ENCODE results near the gene TMEM143.

Gene TMEM143

DNA sequence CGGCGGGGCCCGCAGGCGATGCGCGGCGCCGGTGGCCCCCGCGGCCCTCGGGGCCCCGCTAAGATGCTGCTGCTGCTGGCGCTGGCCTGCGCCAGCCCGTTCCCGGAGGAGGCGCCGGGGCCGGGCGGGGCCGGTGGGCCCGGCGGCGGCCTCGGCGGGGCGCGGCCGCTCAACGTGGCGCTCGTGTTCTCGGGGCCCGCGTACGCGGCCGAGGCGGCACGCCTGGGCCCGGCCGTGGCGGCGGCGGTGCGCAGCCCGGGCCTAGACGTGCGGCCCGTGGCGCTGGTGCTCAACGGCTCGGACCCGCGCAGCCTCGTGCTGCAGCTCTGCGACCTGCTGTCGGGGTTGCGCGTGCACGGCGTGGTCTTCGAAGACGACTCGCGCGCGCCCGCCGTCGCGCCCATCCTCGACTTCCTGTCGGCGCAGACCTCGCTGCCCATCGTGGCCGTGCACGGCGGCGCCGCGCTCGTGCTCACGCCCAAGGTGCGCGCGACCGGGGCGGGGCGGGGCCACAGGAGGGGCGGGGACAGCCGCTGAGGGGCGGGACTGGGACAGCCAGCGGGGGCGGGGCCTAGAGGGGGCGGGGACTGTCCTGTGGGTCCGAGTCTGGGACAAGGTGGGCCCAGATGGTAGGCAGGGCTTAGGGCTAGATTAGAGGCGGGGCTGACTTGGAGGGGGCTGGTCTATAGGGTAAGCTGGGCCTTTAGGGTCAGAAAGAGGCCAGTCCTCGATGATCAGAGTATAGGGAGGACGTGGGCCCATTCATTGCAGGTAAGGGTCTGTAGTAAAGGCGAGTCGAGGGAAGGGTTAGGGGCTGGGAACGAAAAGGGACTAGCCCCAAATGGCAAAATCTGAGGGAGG, 34.9 kb upstream of the TMEM143 start:
- no peak for DNase-seq (ENCODE audit: low spot score)
- Histone ChIP-seq H3K4me3 (peak overlapping the region; percentile 63), H3K27ac (peak overlapping the region in 1 of 2 donors; percentile 62)
- TF ChIP-seq, protein P1, sequence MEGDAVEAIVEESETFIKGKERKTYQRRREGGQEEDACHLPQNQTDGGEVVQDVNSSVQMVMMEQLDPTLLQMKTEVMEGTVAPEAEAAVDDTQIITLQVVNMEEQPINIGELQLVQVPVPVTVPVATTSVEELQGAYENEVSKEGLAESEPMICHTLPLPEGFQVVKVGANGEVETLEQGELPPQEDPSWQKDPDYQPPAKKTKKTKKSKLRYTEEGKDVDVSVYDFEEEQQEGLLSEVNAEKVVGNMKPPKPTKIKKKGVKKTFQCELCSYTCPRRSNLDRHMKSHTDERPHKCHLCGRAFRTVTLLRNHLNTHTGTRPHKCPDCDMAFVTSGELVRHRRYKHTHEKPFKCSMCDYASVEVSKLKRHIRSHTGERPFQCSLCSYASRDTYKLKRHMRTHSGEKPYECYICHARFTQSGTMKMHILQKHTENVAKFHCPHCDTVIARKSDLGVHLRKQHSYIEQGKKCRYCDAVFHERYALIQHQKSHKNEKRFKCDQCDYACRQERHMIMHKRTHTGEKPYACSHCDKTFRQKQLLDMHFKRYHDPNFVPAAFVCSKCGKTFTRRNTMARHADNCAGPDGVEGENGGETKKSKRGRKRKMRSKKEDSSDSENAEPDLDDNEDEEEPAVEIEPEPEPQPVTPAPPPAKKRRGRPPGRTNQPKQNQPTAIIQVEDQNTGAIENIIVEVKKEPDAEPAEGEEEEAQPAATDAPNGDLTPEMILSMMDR (IDR thresholded peaks at IDR 0.05): no peak

DNA sequence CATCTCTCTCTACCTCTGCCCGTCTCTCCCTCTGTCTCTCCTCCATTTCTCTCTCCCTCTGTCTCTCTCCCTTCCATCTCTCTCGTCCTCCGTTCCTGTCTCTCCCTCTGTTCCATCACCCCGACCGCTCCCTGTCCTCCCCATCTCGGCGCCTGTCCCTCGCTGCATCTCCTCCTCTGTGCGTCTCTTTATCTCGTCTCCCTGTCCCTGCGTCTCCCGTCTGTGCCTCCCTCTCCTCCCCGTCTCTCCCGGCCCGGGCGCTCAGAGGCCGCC, 34.3 kb upstream of the TMEM143 start:
- no peak for DNase-seq (ENCODE audit: low spot score)
- H3K4me3 ChIP-seq: peak overlapping the region; percentile 63
- TF ChIP-seq, protein P1 (IDR thresholded peaks at IDR 0.05): no peak
- peak overlapping the region in 1 of 2 donors; percentile 62 for H3K27ac ChIP-seq

DNA sequence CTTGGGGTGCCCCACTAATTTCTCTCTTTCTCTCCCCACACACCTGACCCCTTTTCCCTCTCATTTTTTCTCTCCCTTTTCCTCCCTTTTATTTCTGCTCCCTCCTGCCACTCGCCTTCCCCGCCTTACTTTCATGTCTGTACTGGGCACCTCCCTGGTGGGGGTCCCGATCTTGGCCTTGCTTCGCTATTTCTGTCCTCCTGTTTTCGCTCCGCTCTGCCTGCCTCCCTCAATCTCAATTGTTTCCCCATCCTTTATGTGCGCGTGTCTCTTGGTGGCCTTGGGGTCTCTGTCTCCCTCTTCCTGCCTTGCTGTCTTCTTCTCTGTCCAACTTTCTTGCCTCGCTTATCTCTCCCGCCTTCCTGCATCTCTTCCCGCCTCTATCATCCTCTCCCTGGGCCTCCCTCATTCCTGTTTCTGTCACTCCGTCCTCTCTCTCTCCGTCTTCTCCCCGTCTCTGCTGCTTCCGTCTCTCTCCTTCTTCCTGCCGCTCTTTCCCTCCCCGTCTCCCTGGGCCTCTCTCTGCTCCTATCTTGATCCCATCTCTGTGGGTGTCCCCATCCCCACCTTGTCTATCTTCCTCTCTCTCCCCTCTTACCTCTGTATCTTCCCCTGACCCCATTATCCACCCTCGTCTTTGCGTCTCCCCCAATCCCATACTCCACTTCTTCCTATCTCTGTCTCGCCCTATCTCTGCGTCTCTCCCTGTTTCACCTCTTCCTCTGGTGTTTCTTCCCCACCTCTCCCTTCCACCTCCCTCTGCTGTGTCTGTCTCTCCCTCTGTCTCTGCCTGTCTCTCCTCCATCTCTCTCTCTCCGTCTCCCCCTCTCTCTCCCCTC, 33.7 kb upstream of the TMEM143 start:
- no peak for DNase-seq (ENCODE audit: low spot score)
- Histone ChIP-seq H3K4me3 (peak overlapping the region; percentile 63), H3K27ac (peak overlapping the region in 1 of 2 donors; percentile 62)
- TF ChIP-seq, protein P1 (IDR thresholded peaks at IDR 0.05): no peak

DNA sequence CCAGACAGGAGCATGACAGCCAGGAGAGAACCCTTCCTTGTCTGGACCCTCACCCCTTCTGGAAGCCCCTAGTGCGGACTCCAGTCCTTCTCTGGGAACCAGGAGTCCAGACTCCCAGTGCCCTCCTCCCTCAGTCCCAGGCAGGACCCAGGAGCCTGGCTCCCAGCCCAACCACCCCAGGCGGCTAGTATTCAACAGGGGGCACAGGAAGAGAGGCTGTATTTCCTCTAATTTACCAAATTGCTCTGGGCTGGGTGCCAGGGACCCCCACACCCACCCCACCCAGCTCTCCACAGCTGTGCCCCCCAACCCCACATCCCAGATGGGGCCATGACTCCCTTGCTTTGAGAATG, 33.1 kb upstream of the TMEM143 start:
- no peak overlapping the region for H3K27ac ChIP-seq
- no peak overlapping the region for H3K4me3 ChIP-seq
- TF ChIP-seq, protein P1 (IDR thresholded peaks at IDR 0.05): no peak
- DNase-seq (ENCODE audit: low spot score): no peak

DNA sequence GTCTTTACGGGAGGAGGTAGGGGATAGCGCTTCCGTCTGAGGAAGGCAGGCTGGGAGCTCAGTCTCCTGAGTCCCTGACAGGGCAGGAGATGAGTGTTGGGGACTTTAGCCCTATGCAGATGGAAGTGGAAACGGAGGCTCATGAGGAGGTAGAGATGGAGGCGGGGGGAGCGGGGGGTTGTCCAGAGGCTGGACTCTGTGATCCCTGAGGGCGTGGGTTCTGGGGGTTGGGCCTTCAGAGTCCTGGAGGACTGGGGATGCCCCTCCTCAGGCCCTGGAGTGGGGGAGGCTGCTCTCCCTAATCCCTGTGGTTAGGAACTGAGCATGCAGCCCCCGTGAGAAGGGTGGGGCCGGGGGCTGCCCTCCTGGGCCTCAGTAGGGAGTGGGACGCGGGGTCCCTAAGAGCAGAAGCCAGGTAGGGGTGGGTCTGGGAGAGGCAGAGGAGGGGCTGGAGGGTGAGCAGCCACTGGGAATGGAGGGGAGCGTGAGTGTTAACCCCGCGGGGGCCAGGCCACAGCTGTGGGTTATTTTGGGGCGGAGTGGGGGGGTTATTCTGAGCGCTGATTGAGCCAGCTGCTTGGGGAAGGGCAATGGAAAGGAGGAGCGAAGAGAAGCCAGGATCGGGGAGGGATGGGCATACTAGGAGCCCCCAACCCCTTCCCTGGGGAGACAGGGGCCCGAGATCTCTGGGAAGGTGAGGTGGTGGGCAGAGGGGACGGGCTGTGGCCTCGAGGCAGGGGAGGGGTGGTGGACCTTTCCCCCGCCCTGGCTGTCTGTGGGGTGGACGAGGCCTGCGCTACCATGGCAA, 32.5 kb upstream of the TMEM143 start:
- no peak overlapping the region for H3K4me3 ChIP-seq
- TF ChIP-seq, protein P1 (IDR thresholded peaks at IDR 0.05): no peak
- DNase-seq (ENCODE audit: low spot score): no peak
- no peak overlapping the region for H3K27ac ChIP-seq

DNA sequence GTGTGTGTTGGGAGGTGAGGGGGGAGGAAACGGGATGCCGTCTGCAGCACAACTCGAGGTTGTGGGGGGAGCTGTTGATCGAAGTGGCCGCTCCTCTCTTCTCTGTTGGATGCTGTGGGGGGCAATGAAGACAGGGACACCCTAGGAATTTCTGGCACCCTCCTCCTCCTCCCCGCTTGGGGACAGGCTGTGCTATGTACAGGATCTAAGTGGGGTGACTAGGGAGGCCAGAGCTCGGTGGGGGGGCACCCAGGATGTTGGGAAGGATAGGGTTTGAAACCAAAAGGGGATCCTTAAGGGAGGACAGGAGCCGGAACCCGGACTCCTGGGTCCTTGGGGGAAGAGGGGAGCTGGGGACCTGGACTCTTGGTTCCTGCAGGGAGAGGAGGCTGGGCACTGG, 31.8 kb upstream of the TMEM143 start:
- DNase-seq (ENCODE audit: low spot score): no peak
- no peak overlapping the region for H3K4me3 ChIP-seq
- TF ChIP-seq, protein P1 (IDR thresholded peaks at IDR 0.05): no peak
- no peak overlapping the region for H3K27ac ChIP-seq

Data from coronary artery (tissue), 2 donors.